B cell (primary cell): Measurements from ENCODE around the gene HOXB3. TPM values are rescaled to one million over a fixed set of nuclear protein-coding genes. Genes with fewer than 3 reads are reported as not detected.
A peak's percentile ranks its signal among the peaks of the same experiment; 100 is the strongest.

ENCODE experiments used
- ATAC-seq: fragments of 200-7000 bp; cut with Tn5 transposase; one replicate; pipeline ENCODE4 v1.10.0; 2021; ENCODE audit warnings: low read depth, mild to moderate bottlenecking, moderate number of reproducible peaks, moderate library complexity
- CTCF ChIA-PET: fragments of 350-600 bp; sonication (Branson Sonifier 250); formaldehyde crosslinking; loops from one replicate; lab custom pipeline; 2021; ENCODE audit warnings: antibody characterized with exemption, inconsistent platforms; lab: Charles Lee
- POLR2A ChIA-PET: fragments of 350-600 bp; sonication (Branson Sonifier 250); formaldehyde crosslinking; loops from one replicate; lab custom pipeline; 2021; ENCODE audit warnings: antibody characterized with exemption; lab: Charles Lee
- DNase-seq: peaks from one replicate; pipeline ENCODE4 v3.0.0; 2013
- H2AFZ ChIP-seq: 2 replicates; pipeline ENCODE4 v1.6.1; 2012; ENCODE audit warnings: mild to moderate bottlenecking, low read depth, low read length; ENCODE audit not compliant: insufficient read depth, poor library complexity, severe bottlenecking
- H3K27ac ChIP-seq, 2 donors: 1 replicate in 1 of 2; 2 replicates in 1 of 2; pipeline ENCODE4 v1.5.1; 2012 to 2013; ENCODE audit warnings: low read length in 2 of 2, mild to moderate bottlenecking in 2 of 2, moderate library complexity in 1 of 2
- H3K27me3 ChIP-seq, 4 experiments: fragments of 200-600 bp in 1 of 4; sonication (generic) in 1 of 4; replicated peaks in 1 of 4; 1 replicate in 2 of 4; 2 replicates in 2 of 4; pipeline versions ENCODE4 v1.6.1 to v1.7.0; 2013 to 2016; ENCODE audit warnings: low read length in 3 of 4, mild to moderate bottlenecking in 2 of 4, mixed read lengths in 1 of 4, moderate library complexity in 1 of 4; ENCODE audit not compliant: insufficient read depth in 4 of 4, control insufficient read depth in 3 of 4; ENCODE audit errors: control extremely low read depth in 1 of 4
- H3K36me3 ChIP-seq, 2 experiments: replicated peaks in 1 of 2; 1 replicate in 1 of 2; 2 replicates in 1 of 2; pipeline versions ENCODE4 v1.6.1 to v1.7.1; 2013; ENCODE audit warnings: low read length in 1 of 2; ENCODE audit not compliant: insufficient read depth in 2 of 2, control insufficient read depth in 1 of 2; ENCODE audit errors: control extremely low read depth in 1 of 2, extremely low read depth in 1 of 2
- H3K4me1 ChIP-seq, 2 donors: fragments of 200-600 bp in 1 of 2; sonication (generic) in 1 of 2; 1 replicate in 1 of 2; 2 replicates in 1 of 2; pipeline versions ENCODE4 v1.5.1 to v1.6.1; 2013 to 2017; ENCODE audit warnings: low read length in 2 of 2; ENCODE audit not compliant: control insufficient read depth in 2 of 2, insufficient read depth in 2 of 2
- H3K4me2 ChIP-seq: replicated peaks from 2 replicates; pipeline ENCODE3; 2012; ENCODE audit warnings: mild to moderate bottlenecking, low read depth, low read length; ENCODE audit not compliant: poor library complexity, severe bottlenecking
- H3K4me3 ChIP-seq, 5 experiments: fragments of 200-600 bp in 1 of 5; sonication (generic) in 1 of 5; 1 replicate in 3 of 5; 2 replicates in 2 of 5; pipeline versions ENCODE4 v1.5.1 to v1.7.0; 2011 to 2016; ENCODE audit warnings: low read length in 4 of 5, mild to moderate bottlenecking in 4 of 5, low read depth in 2 of 5, control low read depth in 1 of 5, moderate library complexity in 1 of 5; ENCODE audit not compliant: insufficient read depth in 1 of 5; ENCODE audit errors: control extremely low read depth in 1 of 5, extremely low read depth in 1 of 5
- H3K79me2 ChIP-seq: fragments of 200-600 bp; sonication (generic); one replicate; pipeline ENCODE4 v1.6.0; 2016; ENCODE audit warnings: low read length; ENCODE audit not compliant: control insufficient read depth, insufficient read depth
- H3K9ac ChIP-seq: fragments of 200-600 bp; sonication (generic); 2 replicates; pipeline ENCODE4 v1.6.1; 2017; ENCODE audit warnings: mild to moderate bottlenecking, low read length, moderate library complexity
- H3K9me3 ChIP-seq, 3 donors: one replicate each; pipeline versions ENCODE4 v1.6.1 to v1.7.1; 2013; ENCODE audit warnings: low read length in 2 of 3; ENCODE audit not compliant: control insufficient read depth in 2 of 3, insufficient read depth in 1 of 3; ENCODE audit errors: control extremely low read depth in 1 of 3
- H4K20me1 ChIP-seq: 2 replicates; pipeline ENCODE4 v1.6.0; 2012; ENCODE audit warnings: mild to moderate bottlenecking, low read length; ENCODE audit not compliant: insufficient read depth, control insufficient read depth, poor library complexity, severe bottlenecking
- H3K27ac Mint-ChIP-seq: one replicate; pipeline ENCODE4 v1.8.0; 2021; ENCODE audit warnings: mixed read lengths
- H3K27me3 Mint-ChIP-seq: one replicate; pipeline ENCODE4 v1.8.0; 2021; ENCODE audit warnings: mixed read lengths
- H3K4me1 Mint-ChIP-seq: one replicate; pipeline ENCODE4 v1.8.0; 2021; ENCODE audit warnings: mixed read lengths
- H3K4me3 Mint-ChIP-seq: one replicate; pipeline ENCODE4 v1.8.0; 2021; ENCODE audit warnings: mixed read lengths
- H3K9me3 Mint-ChIP-seq: one replicate; pipeline ENCODE4 v1.8.0; 2022; ENCODE audit warnings: mixed read lengths; ENCODE audit not compliant: insufficient read depth
- CTCF ChIP-seq: fragments of 200-600 bp; IDR thresholded peaks from one replicate; pipeline ENCODE4 v1.8.0; 2022; ENCODE audit warnings: antibody characterized with exemption, mild to moderate bottlenecking
- EZH2 ChIP-seq: IDR thresholded peaks from 2 replicates; pipeline ENCODE4 v1.6.1; 2012; ENCODE audit warnings: borderline replicate concordance, low read depth, mild to moderate bottlenecking, moderate library complexity, low read length; ENCODE audit not compliant: insufficient read depth, poor library complexity, severe bottlenecking
- WGBS: methylation state at CpG from one replicate; pipeline ENCODE4 v1.1.5; 2013; ENCODE audit warnings: missing lambda C conversion rate; ENCODE audit not compliant: insufficient coverage; 5-methylcytosine and 5-hydroxymethylcytosine counted together
- intact Hi-C: fragments of 100-400 bp; cut with micrococcal nuclease; formaldehyde crosslinking; loops from one replicate; pipeline ENCODE4 v1.10.0; 2022
- polyA plus RNA-seq: library from polyadenylated mRNA; depleted of rRNA; stranded (reverse); fragments of >200 nt; gene quantifications from 2 replicates; pipeline ENCODE4 v1.2.3, GENCODE V29; 2012
- total RNA-seq, 2 donors: library from RNA; stranded (reverse); fragments of 120-200 nt in 1 of 2; gene quantifications; 1 replicate in 1 of 2; 2 replicates in 1 of 2; pipeline versions ENCODE4 v1.2.3 to v1.2.4, GENCODE V29; 2013 to 2022

The HOXB3 gene
- total and polyA plus RNA-seq, 2 donors (not counting 1 experiment from before 2014, with no cell fraction given) = 3.0 to 4.0 TPM

- Histone ChIP-seq H3K36me3 (no peaks in the 10 kb centered on the region), H3K27ac (no peak overlapping the region), H3K27me3 (peaks cover 0 to 98% (median 72%) of the 10 kb centered on the region in 4 experiments), H3K4me2 (no peak overlapping the region), H3K9ac (no peak overlapping the region), H3K4me3 (no peak overlapping the region), H3K4me1 (peaks cover 30 to 45% of the 10 kb centered on the region in 2 donors), H2AFZ (no peak overlapping the region), H3K79me2 (no peaks in the 10 kb centered on the region), H3K9me3 (peaks cover 0 to 21% (median 0%) of the 10 kb centered on the region in 3 donors), H4K20me1 (no peaks in the 10 kb centered on the region)
- POLR2A ChIA-PET = no interaction called here
- intact Hi-C loops = no loop called here
- Mint-ChIP-seq H3K27me3 (peaks cover 80% of the 10 kb centered on the region), H3K4me3 (no peak overlapping the region), H3K27ac (no peak overlapping the region), H3K4me1 (peaks cover 22% of the 10 kb centered on the region), H3K9me3 (no peaks in the 10 kb centered on the region)
- no peak for DNase-seq
- ATAC-seq = no peak
- no peak for TF ChIP-seq EZH2
- TF ChIP-seq CTCF = no peak
- WGBS = 82% methylated on average over 4 of the region's 6 CpGs
- CTCF ChIA-PET = interaction anchor here (1.1 to 2.7 kb wide), 4 partner anchors 8 to 541 kb away, joined by 3 to 11 read pairs (median 4); no protein-coding TSS in a partner anchor
Measured at GRCh38 chr17:48620461-48621139, 30.6 kb upstream of the HOXB3 start.

DNA sequence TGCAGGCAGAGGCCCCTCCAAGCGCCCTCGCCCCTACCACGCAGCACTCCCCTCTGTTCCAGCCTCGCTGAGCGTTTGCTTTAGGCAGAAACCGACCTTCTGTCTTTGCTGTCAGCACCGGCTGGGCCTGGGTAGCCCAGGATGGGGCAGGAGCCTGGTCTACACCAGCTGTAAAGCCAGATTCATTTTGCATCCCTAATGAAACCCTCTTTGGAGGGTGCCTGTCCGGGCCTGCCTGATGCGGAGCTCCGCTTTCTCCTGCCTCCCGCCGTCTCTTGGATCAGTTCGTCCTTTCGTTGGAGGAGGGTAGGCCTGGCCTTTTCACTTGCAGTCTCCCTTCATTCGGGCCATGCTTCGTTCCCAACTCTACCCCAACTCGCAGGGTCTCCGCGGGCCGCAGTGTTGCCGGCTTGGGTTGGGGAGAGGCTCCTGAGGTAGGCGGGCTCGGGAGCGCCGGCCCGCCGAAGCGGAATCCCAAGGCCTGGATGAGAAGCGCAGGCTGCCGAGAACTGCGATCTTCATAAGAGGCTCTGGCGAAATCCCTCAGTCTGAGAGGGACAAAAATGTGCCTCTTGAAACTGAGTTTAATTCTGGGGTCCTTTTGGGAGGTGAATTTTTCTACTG is 29.9 kb upstream of the HOXB3 start:
- DNase-seq (no peak), ATAC-seq (no peak)
- H3K4me3 Mint-ChIP-seq = no peak overlapping the region
- Histone ChIP-seq H3K9me3 (peaks cover 0 to 24% (median 0%) of the 10 kb centered on the region in 3 donors), H3K9ac (no peak overlapping the region), H3K4me1 (peaks cover 25 to 44% of the 10 kb centered on the region in 2 donors), H3K36me3 (no peaks in the 10 kb centered on the region), H3K27me3 (peaks cover 0 to 98% (median 74%) of the 10 kb centered on the region in 4 experiments), H2AFZ (no peak overlapping the region), H3K4me3 (no peak overlapping the region), H3K27ac (no peak overlapping the region), H3K4me2 (no peak overlapping the region), H4K20me1 (no peaks in the 10 kb centered on the region), H3K79me2 (no peaks in the 10 kb centered on the region)
- peaks cover 83% of the 10 kb centered on the region for H3K27me3 Mint-ChIP-seq
- peaks cover 21% of the 10 kb centered on the region for H3K4me1 Mint-ChIP-seq
- 84% methylated on average over 14 of the region's 32 CpGs for WGBS
- H3K9me3 Mint-ChIP-seq = no peaks in the 10 kb centered on the region
- no peak overlapping the region for H3K27ac Mint-ChIP-seq
- CTCF ChIA-PET = interaction anchor here (1.1 to 2.5 kb wide), 5 partner anchors 17 to 540 kb away, joined by 3 to 24 read pairs (median 4); no protein-coding TSS in a partner anchor
- TF ChIP-seq CTCF = no peak
- peak; percentile 25 for TF ChIP-seq EZH2
- POLR2A ChIA-PET = no interaction called here
- intact Hi-C loops = no loop called here
